ENCODE results near the gene FBRSL1. TPM values are rescaled to one million over a fixed set of nuclear protein-coding genes. Genes with fewer than 3 reads are reported as not detected.

FBRSL1 gene
- total RNA-seq, 4 donors from 2014 or later: 5.9 to 16.0 (median 9.4) TPM

- peak; percentile 31 for ATAC-seq (ENCODE audit: low FRiP score)
- DNase-seq (ENCODE audit: low spot score): peak; percentile 58
- TF ChIP-seq CTCF (IDR thresholded peaks at IDR 0.05): peak in 1 of 3 donors; percentile 4
These were observed 33.8 kb downstream of the FBRSL1 start for GRCh38 chr12:132523576-132524331.

DNA sequence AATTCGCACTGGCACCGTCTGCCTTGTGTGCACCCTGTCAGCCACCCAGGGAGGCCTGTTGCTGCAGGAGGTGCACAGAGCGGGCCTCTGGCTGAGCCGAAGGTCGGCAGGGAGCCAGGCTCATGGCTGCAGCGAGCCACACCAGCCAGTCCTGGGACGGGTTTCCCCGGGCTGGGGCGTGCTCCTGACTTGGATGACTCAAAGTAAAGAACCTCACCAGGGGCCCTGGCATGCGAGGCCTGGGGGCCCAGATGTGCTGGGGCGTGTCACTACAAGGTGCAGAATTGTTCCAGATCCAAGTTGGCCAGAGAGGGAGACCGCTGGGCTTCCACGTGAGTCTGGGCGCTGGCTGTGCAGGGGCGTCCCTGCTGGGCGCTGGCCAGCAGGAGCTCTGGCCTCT lies 34.5 kb downstream of the FBRSL1 start:
- ATAC-seq (ENCODE audit: low FRiP score) (peak; percentile 21), DNase-seq (ENCODE audit: low spot score) (no peak)
- no peak for TF ChIP-seq CTCF (IDR thresholded peaks at IDR 0.05)

- ATAC-seq (ENCODE audit: low FRiP score) (no peak), DNase-seq (ENCODE audit: low spot score) (no peak)
- no peak for TF ChIP-seq CTCF (IDR thresholded peaks at IDR 0.05)
These were observed 35.3 kb downstream of the FBRSL1 start for GRCh38 chr12:132525011-132525832.

DNA sequence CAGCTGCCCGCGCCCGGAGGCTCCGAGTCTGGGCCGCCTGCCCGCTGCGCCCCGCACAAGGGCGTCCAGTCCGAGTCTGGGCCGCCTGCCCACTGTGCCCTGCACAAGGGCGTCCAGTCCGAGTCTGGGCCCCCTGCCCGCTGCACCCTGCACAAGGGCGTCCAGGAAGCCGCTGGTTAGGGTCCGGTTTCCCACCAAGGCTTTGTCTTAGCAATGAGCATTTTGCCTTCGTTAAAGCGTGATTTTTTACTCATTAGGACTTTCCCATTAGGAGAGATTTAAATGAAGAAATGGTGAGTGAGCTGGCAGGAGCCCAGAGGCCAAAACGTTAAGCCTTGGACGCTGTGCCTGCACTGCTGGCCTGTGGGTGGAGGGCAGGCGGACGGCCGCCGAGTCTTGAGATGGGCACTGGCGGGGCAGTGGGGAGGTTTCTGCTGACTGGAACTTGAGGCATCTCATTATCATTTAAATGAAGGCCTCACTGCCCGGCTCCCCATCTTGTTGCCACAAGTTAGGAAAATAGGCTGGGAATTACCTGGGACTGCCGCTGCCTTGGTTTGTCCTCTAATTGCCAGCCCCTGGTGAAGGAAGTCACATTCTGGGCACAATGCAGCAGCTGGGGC lies 36.0 kb downstream of the FBRSL1 start:
- no peak for ATAC-seq (ENCODE audit: low FRiP score)
- DNase-seq (ENCODE audit: low spot score): no peak
- no peak for TF ChIP-seq CTCF (IDR thresholded peaks at IDR 0.05)

DNA sequence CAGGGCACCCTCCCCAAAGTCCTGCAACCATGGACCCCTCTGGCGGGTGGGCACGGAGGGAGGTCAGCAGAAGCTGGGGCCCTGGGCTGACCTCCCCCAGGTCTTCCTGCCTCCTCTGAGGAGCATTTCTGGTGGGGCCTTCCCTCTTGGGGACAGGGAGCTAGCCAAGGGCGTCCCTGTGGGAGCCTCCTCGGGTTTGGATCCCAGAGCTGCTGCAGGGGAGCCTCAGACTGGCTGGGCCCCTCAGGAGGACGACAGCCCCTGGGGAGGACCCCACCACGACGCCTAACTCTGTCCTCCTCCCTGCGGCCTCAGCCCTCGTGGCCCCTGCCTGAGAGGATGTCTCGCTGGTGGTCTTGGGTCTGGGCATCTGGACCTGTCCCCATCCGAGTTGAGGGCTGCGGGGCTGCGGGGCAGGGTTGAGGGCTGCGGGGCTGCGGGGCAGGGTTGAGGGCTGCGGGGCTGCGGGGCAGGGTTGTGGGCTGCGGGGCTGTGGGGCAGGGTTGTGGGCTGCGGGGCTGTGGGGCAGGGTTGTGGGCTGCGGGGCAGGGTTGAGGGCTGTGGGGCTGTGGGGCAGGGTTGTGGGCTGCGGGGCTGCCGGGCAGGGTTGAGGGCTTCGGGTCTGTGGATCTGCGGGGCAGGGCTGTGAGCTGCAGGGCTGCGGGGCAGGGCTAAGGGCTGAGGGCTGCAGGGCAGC lies 37.4 kb downstream of the FBRSL1 start:
- no peak for DNase-seq (ENCODE audit: low spot score)
- no peak for TF ChIP-seq CTCF (IDR thresholded peaks at IDR 0.05)
- ATAC-seq (ENCODE audit: low FRiP score): no peak

GRCh38 chr12:132527883-132528264 lies 37.9 kb downstream of the FBRSL1 start:
- ATAC-seq (ENCODE audit: low FRiP score) (no peak), DNase-seq (ENCODE audit: low spot score) (no peak)
- no peak for TF ChIP-seq CTCF (IDR thresholded peaks at IDR 0.05)
